Measurements from ENCODE around the gene ZNF629.

DNA sequence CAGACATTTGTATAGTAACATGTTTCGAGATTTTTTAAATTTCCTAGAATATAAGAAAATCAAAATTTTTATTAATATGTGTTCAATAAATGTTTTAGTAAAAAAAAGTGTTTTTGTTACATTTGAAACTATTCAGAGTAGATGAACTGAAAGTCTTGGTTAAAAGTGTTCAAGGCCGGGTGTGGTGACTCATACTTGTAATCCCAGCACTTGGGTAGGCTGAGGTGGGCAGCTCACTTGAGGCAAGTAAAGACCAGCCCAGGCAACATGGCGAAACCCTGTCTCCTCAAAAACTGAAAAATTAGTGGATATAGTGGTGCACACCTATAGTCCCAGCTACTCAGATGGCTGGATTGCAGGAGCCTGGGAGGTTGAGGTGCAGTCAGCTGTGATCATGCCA lies 55.6 kb downstream of the ZNF629 start:
- no peak for TF ChIP-seq EZH2 (optimal IDR thresholded peaks at IDR 0.05; ENCODE audit: low read depth, low read length)
- TF ChIP-seq, protein P1, sequence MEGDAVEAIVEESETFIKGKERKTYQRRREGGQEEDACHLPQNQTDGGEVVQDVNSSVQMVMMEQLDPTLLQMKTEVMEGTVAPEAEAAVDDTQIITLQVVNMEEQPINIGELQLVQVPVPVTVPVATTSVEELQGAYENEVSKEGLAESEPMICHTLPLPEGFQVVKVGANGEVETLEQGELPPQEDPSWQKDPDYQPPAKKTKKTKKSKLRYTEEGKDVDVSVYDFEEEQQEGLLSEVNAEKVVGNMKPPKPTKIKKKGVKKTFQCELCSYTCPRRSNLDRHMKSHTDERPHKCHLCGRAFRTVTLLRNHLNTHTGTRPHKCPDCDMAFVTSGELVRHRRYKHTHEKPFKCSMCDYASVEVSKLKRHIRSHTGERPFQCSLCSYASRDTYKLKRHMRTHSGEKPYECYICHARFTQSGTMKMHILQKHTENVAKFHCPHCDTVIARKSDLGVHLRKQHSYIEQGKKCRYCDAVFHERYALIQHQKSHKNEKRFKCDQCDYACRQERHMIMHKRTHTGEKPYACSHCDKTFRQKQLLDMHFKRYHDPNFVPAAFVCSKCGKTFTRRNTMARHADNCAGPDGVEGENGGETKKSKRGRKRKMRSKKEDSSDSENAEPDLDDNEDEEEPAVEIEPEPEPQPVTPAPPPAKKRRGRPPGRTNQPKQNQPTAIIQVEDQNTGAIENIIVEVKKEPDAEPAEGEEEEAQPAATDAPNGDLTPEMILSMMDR (IDR thresholded peaks at IDR 0.05; ENCODE audit: low read length), result no peak
- TF ChIP-seq EZH2phosphoT487 (IDR thresholded peaks at IDR 0.05; ENCODE audit: low read length), result no peak
